Neural cell (in vitro differentiated cells): ENCODE measurements around the gene MECP2. TPM values are rescaled to one million over a fixed set of nuclear protein-coding genes. Genes with fewer than 3 reads are reported as not detected.

ENCODE experiments used
- H2AFZ ChIP-seq: fragments of 200-600, 300-800 bp; sonication (generic), shearing (Covaris generic); 2 replicates; pipeline ENCODE4 v1.6.0; 2014; ENCODE audit warnings: low read depth, mild to moderate bottlenecking, antibody characterized with exemption, low read length, moderate library complexity
- H3F3A ChIP-seq: fragments of 200-600 bp; shearing (Covaris generic); 2 replicates; pipeline ENCODE4 v1.6.1; 2016; ENCODE audit warnings: mild to moderate bottlenecking, moderate library complexity, mixed read lengths, antibody characterized with exemption, low read length; ENCODE audit not compliant: insufficient read depth, poor library complexity, severe bottlenecking
- H3K27ac ChIP-seq: fragments of 200-600, 300-800 bp; sonication (generic), shearing (Covaris generic); 2 replicates; pipeline ENCODE4 v1.5.1; 2014; ENCODE audit warnings: mild to moderate bottlenecking, low read length, moderate library complexity
- H3K27me3 ChIP-seq: fragments of 300-800, 200-600 bp; sonication (generic), shearing (Covaris generic); 2 replicates; pipeline ENCODE4 v1.6.0; 2014; ENCODE audit warnings: mild to moderate bottlenecking, low read depth, low read length, moderate library complexity; ENCODE audit not compliant: insufficient read depth
- H3K36me3 ChIP-seq: fragments of 300-800, 200-600 bp; sonication (generic), shearing (Covaris generic); 2 replicates; pipeline ENCODE4 v1.5.1; 2014; ENCODE audit warnings: mild to moderate bottlenecking, antibody characterized with exemption, low read length, moderate library complexity; ENCODE audit not compliant: insufficient read depth
- H3K4me2 ChIP-seq: fragments of 300-800, 200-600 bp; sonication (generic), shearing (Covaris generic); 2 replicates; pipeline ENCODE4 v1.6.0; 2014; ENCODE audit warnings: mild to moderate bottlenecking, low read length
- H3K4me3 ChIP-seq: fragments of 300-800, 200-600 bp; sonication (generic), shearing (Covaris generic); 2 replicates; pipeline ENCODE4 v1.5.1; 2014; ENCODE audit warnings: mild to moderate bottlenecking, low read length, moderate library complexity
- H3K79me2 ChIP-seq: fragments of 200-600 bp; shearing (Covaris generic); replicated peaks from 2 replicates; pipeline ENCODE4 v1.6.0; 2014; ENCODE audit warnings: mild to moderate bottlenecking, low read length, moderate library complexity; ENCODE audit not compliant: insufficient read depth
- H3K9ac ChIP-seq: fragments of 300-800, 200-600 bp; sonication (generic), shearing (Covaris generic); 2 replicates; pipeline ENCODE4 v1.6.1; 2016; ENCODE audit warnings: mild to moderate bottlenecking, low read length, mixed read lengths
- H3K9me2 ChIP-seq: fragments of 200-600 bp; shearing (Covaris generic); 2 replicates; pipeline ENCODE4 v1.6.1; 2016; ENCODE audit warnings: mild to moderate bottlenecking, low read length, mixed read lengths; ENCODE audit not compliant: insufficient read depth
- H3K9me3 ChIP-seq: fragments of 200-600, 300-800 bp; sonication (generic), shearing (Covaris generic); 2 replicates; pipeline ENCODE4 v1.6.1; 2016; ENCODE audit warnings: mild to moderate bottlenecking, mixed run types, low read length, moderate library complexity, mixed read lengths
- H4K20me1 ChIP-seq: fragments of 200-600 bp; shearing (Covaris generic); 2 replicates; pipeline ENCODE4 v1.6.1; 2016; ENCODE audit warnings: mild to moderate bottlenecking, mixed run types; ENCODE audit not compliant: insufficient read depth
- CTCF ChIP-seq: fragments of 450-650 bp; IDR thresholded peaks from 2 replicates; pipeline ENCODE4 v1.5.1; 2014; ENCODE audit warnings: antibody characterized with exemption, mild to moderate bottlenecking, moderate library complexity; ENCODE audit not compliant: poor library complexity, severe bottlenecking
- EP300 ChIP-seq: fragments of 450-650 bp; conservative IDR thresholded peaks from 2 replicates; pipeline ENCODE4 v1.6.1; 2014; ENCODE audit warnings: antibody characterized with exemption, mild to moderate bottlenecking, moderate library complexity; ENCODE audit not compliant: poor library complexity, severe bottlenecking
- EZH2 ChIP-seq: fragments of 200-600, 300-800 bp; shearing (Covaris generic), sonication (generic); IDR thresholded peaks from 2 replicates; pipeline ENCODE4 v1.6.1; 2014; ENCODE audit warnings: antibody characterized with exemption, low read length, borderline replicate concordance, mild to moderate bottlenecking; ENCODE audit not compliant: insufficient read depth, poor library complexity, severe bottlenecking
- MXI1 ChIP-seq: fragments of 450-650 bp; conservative IDR thresholded peaks from 2 replicates; pipeline ENCODE4 v1.6.1; 2014; ENCODE audit warnings: antibody characterized with exemption, mild to moderate bottlenecking; ENCODE audit not compliant: poor library complexity, severe bottlenecking
- POLR2AphosphoS5 ChIP-seq: IDR thresholded peaks from 2 replicates; pipeline ENCODE4 v1.6.1; 2012
- RAD21 ChIP-seq: fragments of 450-650 bp; conservative IDR thresholded peaks from 2 replicates; pipeline ENCODE4 v1.6.1; 2014; ENCODE audit warnings: antibody characterized with exemption, mild to moderate bottlenecking, moderate library complexity
- REST ChIP-seq: IDR thresholded peaks from 2 replicates; pipeline ENCODE4 v1.6.1; 2012; ENCODE audit warnings: borderline replicate concordance
- SMC3 ChIP-seq: fragments of 450-650 bp; conservative IDR thresholded peaks from 2 replicates; pipeline ENCODE4 v1.6.1; 2014; ENCODE audit warnings: antibody characterized with exemption, mild to moderate bottlenecking, moderate library complexity; ENCODE audit not compliant: poor library complexity
- TAF1 ChIP-seq: IDR thresholded peaks from 2 replicates; pipeline ENCODE4 v1.6.1; 2012; ENCODE audit warnings: low read depth
- polyA plus RNA-seq: library from polyadenylated mRNA; depleted of rRNA; stranded (reverse); fragments of >200 nt; gene quantifications from 2 replicates; pipeline ENCODE4 v1.2.3, GENCODE V29; 2014

MECP2 gene
- polyA plus RNA-seq, 1 donor from 2014 or later = 14.5 TPM

GRCh38 chrX:154049209-154050112 is 48.1 kb downstream of the MECP2 start:
- no peak overlapping the region for H3K27ac ChIP-seq
- no peaks in the 10 kb centered on the region for H3K79me2 ChIP-seq

More at GRCh38 chrX:154049209-154050112, 48.1 kb downstream of the MECP2 start:
- no peak overlapping the region for H3K9ac ChIP-seq
- no peak overlapping the region for H3K4me2 ChIP-seq
- no peaks in the 10 kb centered on the region for H3K36me3 ChIP-seq
- H2AFZ ChIP-seq = no peak overlapping the region
- no peaks in the 10 kb centered on the region for H3F3A ChIP-seq
- no peak overlapping the region for H3K4me3 ChIP-seq
- no peaks in the 10 kb centered on the region for H3K27me3 ChIP-seq
- no peaks in the 10 kb centered on the region for H3K9me3 ChIP-seq
- no peaks in the 10 kb centered on the region for H4K20me1 ChIP-seq
- TF ChIP-seq POLR2AphosphoS5 (no peak), MXI1 (no peak), SMC3 (no peak), CTCF (no peak), RAD21 (no peak), REST (no peak), EZH2 (no peak), EP300 (no peak), TAF1 (no peak)
- no peaks in the 10 kb centered on the region for H3K9me2 ChIP-seq
